A673 (cell line): Measurements from ENCODE around the gene ZDHHC5. TPM values are rescaled to one million over a fixed set of nuclear protein-coding genes. Genes with fewer than 3 reads are reported as not detected.
"Not testable (repeated sequence)": the region's sequence is repeated elsewhere in the genome, so short reads cannot be mapped to it uniquely, and the experiment has no call there.

Experiments used
- BruUV-seq: library from RNA; stranded (reverse); fragments of 400-500 nt; replicated peaks from 2 replicates; lab custom pipeline; 2021; lab: Mats Ljungman, UMichigan
- CTCF ChIA-PET: fragments of 300-600 bp; sonication (Branson Sonifier 250); formaldehyde crosslinking; loops from one replicate; lab custom pipeline; 2022; ENCODE audit warnings: antibody characterized with exemption; lab: Charles Lee
- POLR2A ChIA-PET: fragments of 300-600 bp; sonication (Branson Sonifier 250); formaldehyde crosslinking; loops from one replicate; lab custom pipeline; 2022; ENCODE audit warnings: antibody characterized with exemption; ENCODE audit not compliant: low non-redundant PET; lab: Charles Lee
- DNase-seq: peaks from one replicate; pipeline ENCODE4 v3.0.0-alpha.2; 2015; ENCODE audit warnings: low spot score
- H3K27ac ChIP-seq: fragments of 200-600 bp; sonication (generic); 2 replicates; pipeline ENCODE4 v1.5.1; 2016; ENCODE audit warnings: mixed run types, low read depth, mild to moderate bottlenecking, mixed read lengths, antibody characterized with exemption, low read length; ENCODE audit not compliant: poor library complexity, severe bottlenecking
- H3K27me3 ChIP-seq: fragments of 200-600 bp; sonication (generic); replicated peaks from 2 replicates; pipeline ENCODE4 v1.6.1; 2017; ENCODE audit warnings: mixed run types, low read depth, mild to moderate bottlenecking, mixed read lengths, antibody characterized with exemption, low read length; ENCODE audit not compliant: insufficient read depth, poor library complexity
- H3K36me3 ChIP-seq: fragments of 200-600 bp; sonication (generic); 2 replicates; pipeline ENCODE4 v1.6.1; 2016; ENCODE audit warnings: mixed run types, mild to moderate bottlenecking, mixed read lengths, antibody characterized with exemption, low read length; ENCODE audit not compliant: insufficient read depth, poor library complexity, severe bottlenecking
- H3K4me1 ChIP-seq: fragments of 200-600 bp; sonication (generic); 2 replicates; pipeline ENCODE4 v1.6.1; 2017; ENCODE audit warnings: mixed run types, mild to moderate bottlenecking, mixed read lengths, antibody characterized with exemption, low read length; ENCODE audit not compliant: insufficient read depth, poor library complexity, severe bottlenecking
- H3K4me3 ChIP-seq: fragments of 200-600 bp; sonication (generic); 2 replicates; pipeline ENCODE4 v1.5.1; 2016; ENCODE audit warnings: low read depth, mixed run types, mild to moderate bottlenecking, mixed read lengths, low read length; ENCODE audit not compliant: poor library complexity, severe bottlenecking
- H3K9me3 ChIP-seq: fragments of 200-600 bp; sonication (generic); 2 replicates; pipeline ENCODE4 v1.6.1; 2016; ENCODE audit warnings: mixed run types, low read depth, mild to moderate bottlenecking, mixed read lengths, antibody characterized with exemption, low read length; ENCODE audit not compliant: poor library complexity, severe bottlenecking
- EZH2 ChIP-seq: fragments of 200-600 bp; sonication (generic); IDR thresholded peaks from 2 replicates; pipeline ENCODE4 v1.6.1; 2017; ENCODE audit warnings: borderline replicate concordance, low read depth, mild to moderate bottlenecking, mixed read lengths, antibody characterized with exemption, low read length; ENCODE audit not compliant: poor library complexity, severe bottlenecking
- intact Hi-C: fragments of 100-400 bp; cut with micrococcal nuclease; formaldehyde crosslinking; loops from one replicate; pipeline ENCODE4 v1.10.0; 2022; ENCODE audit not compliant: unreplicated experiment
- total RNA-seq: library from RNA; stranded (reverse); gene quantifications from 2 replicates; pipeline ENCODE4 v1.2.3, GENCODE V29; 2021
- TF ChIP-seq, protein P1 (sequence below): fragments of 300-800, 200-600 bp; sonication (generic); conservative IDR thresholded peaks from 2 replicates; pipeline ENCODE4 v1.5.1; 2017; ENCODE audit warnings: low read depth, mild to moderate bottlenecking, antibody characterized with exemption, low read length, moderate library complexity, mixed read lengths

The ZDHHC5 gene
- total RNA-seq, 1 experiment from 2014 or later: 76.9 TPM

DNA sequence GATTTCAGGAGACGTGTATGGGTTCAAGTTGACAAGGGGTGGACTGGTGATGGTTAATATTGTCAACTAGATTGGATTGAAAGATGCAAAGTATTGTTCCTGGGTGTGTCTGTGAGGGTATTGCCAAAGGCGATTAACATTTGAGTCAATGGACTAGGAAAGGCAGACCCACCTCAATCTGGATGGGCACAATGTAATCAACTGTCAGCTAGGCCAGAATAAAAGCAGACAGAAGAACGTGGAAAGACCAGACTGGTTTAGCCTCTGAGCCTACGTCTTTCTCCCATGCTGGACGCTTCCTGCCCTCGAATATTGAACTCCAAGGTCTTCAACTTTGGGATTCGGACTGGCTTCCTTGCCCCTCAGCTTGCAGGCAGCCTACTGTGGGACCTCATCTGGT lies 16.5 kb upstream of the ZDHHC5 start:
- no peaks in the 10 kb centered on the region for H3K9me3 ChIP-seq
- H3K4me1 ChIP-seq: peaks cover 31% of the 10 kb centered on the region
- BruUV-seq: no TSS peak
- H3K27ac ChIP-seq: no peak overlapping the region
- intact Hi-C loops: no loop called here
- H3K4me3 ChIP-seq: no peak overlapping the region
- no peak for DNase-seq
- POLR2A ChIA-PET: interaction anchor here (0.6 kb wide), 2 partner anchors 112 to 136 kb away, joined by 3 to 4 read pairs; no protein-coding TSS in a partner anchor
- CTCF ChIA-PET: no interaction called here
- no peak for TF ChIP-seq EZH2
- TF ChIP-seq, protein P1, sequence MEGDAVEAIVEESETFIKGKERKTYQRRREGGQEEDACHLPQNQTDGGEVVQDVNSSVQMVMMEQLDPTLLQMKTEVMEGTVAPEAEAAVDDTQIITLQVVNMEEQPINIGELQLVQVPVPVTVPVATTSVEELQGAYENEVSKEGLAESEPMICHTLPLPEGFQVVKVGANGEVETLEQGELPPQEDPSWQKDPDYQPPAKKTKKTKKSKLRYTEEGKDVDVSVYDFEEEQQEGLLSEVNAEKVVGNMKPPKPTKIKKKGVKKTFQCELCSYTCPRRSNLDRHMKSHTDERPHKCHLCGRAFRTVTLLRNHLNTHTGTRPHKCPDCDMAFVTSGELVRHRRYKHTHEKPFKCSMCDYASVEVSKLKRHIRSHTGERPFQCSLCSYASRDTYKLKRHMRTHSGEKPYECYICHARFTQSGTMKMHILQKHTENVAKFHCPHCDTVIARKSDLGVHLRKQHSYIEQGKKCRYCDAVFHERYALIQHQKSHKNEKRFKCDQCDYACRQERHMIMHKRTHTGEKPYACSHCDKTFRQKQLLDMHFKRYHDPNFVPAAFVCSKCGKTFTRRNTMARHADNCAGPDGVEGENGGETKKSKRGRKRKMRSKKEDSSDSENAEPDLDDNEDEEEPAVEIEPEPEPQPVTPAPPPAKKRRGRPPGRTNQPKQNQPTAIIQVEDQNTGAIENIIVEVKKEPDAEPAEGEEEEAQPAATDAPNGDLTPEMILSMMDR: no peak
- peaks cover 19% of the 10 kb centered on the region for H3K27me3 ChIP-seq
- no peaks in the 10 kb centered on the region for H3K36me3 ChIP-seq

DNA sequence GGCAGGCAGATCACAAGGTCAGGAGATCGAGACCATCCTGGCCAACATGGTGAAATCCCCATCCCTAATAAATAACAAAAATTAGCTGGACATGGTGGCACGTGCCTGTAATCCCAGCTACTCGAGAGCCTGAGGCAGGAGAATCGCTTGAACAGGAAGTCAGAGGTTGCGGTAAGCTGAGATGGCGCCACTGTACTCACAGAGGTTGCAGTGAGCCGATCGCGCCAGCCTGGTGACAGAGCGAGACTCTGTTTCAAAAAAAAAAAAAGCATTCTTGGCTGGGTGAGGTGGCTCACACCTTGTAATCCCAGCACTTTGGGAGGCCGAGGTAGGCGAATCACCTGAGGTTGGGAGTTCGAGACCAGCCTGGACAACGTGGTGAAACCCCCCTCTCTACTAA lies 15.7 kb upstream of the ZDHHC5 start:
- intact Hi-C loops, H3K27ac ChIP-seq, BruUV-seq, H3K9me3 ChIP-seq, H3K36me3 ChIP-seq, H3K4me3 ChIP-seq, DNase-seq, POLR2A ChIA-PET: not testable (repeated sequence)
- Histone ChIP-seq H3K4me1 (peaks cover 23% of the 10 kb centered on the region), H3K27me3 (peaks cover 13% of the 10 kb centered on the region)
- CTCF ChIA-PET: interaction anchor here (0.6 kb wide), 1 partner anchor 19 kb away, joined by 3 read pairs; no protein-coding TSS in a partner anchor

DNA sequence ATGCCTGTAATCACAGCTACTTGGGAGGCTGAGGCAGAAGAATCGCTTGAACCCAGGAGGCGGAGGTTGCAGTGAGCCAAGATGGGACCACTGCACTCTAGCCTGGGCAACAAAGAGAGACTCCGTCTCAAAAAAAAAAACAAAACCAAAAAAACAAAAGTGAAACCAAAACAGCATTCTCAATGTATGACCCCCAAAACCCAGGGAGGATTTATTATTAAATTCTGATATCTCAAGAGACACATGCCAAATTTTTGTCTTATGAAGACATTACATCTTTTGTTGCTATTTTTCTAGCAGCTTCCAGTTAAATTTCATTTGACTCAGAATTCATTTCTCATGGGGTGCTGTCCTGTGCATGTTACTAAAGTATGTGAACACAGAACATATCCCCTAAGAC lies 15.3 kb upstream of the ZDHHC5 start:
- peaks cover 9% of the 10 kb centered on the region for H3K27me3 ChIP-seq
- no peak overlapping the region for H3K4me3 ChIP-seq
- TF ChIP-seq, protein P1: no peak
- no peak for TF ChIP-seq EZH2
- no peaks in the 10 kb centered on the region for H3K9me3 ChIP-seq
- ChIA-PET CTCF (no interaction called here), POLR2A (interaction anchor here (0.6 kb wide), 1 partner anchor 12 kb away, joined by 6 read pairs; no protein-coding TSS in a partner anchor)
- H3K27ac ChIP-seq: no peak overlapping the region
- no TSS peak for BruUV-seq
- intact Hi-C loops: no loop called here
- peaks cover 18% of the 10 kb centered on the region for H3K4me1 ChIP-seq
- no peak for DNase-seq
- H3K36me3 ChIP-seq: no peaks in the 10 kb centered on the region

DNA sequence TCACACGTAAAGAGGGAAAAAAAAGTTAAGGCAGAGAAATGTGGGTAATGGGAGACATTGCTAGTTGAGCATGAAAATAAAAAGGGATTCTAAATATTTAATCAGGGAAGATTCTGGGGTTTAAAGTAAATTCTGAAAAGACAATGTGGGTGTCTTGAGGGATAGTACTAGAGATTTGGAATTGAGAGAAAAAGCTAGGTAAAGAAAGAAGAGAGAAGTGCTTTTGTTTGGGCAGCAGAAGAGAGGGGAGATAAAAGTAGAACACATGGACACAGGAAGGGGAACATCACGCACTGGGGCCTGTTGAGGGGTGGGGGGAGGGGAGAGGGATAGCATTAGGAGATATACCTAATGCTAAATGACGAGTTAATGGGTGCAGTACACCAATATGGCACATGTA lies 14.8 kb upstream of the ZDHHC5 start:
- no TSS peak for BruUV-seq
- Histone ChIP-seq H3K36me3 (no peaks in the 10 kb centered on the region), H3K27me3 (peaks cover 5% of the 10 kb centered on the region), H3K4me3 (no peak overlapping the region), H3K27ac (no peak overlapping the region), H3K4me1 (peaks cover 13% of the 10 kb centered on the region), H3K9me3 (no peaks in the 10 kb centered on the region)
- TF ChIP-seq, protein P1: no peak
- TF ChIP-seq EZH2: no peak
- CTCF ChIA-PET: no interaction called here
- no peak for DNase-seq
- POLR2A ChIA-PET: interaction anchor here (0.6 kb wide), 1 partner anchor 12 kb away, joined by 6 read pairs; no protein-coding TSS in a partner anchor
- intact Hi-C loops: no loop called here
